Stomach (tissue), 9 donors: ENCODE data around the gene CAMSAP2. TPM values are rescaled to one million over a fixed set of nuclear protein-coding genes. Genes with fewer than 3 reads are reported as not detected.

Source experiments
- DNase-seq, 2 donors: peaks; one replicate each; pipeline versions ENCODE4 v3.0.0 to v3.0.0-alpha.2; 2013 to 2019
- H3K27ac ChIP-seq, 5 donors: fragments of 200-600 bp in 4 of 5; sonication (generic) in 4 of 5; one replicate each; pipeline ENCODE4 v1.5.1; 2013 to 2019; ENCODE audit warnings: mild to moderate bottlenecking in 1 of 5, moderate library complexity in 1 of 5
- H3K27me3 ChIP-seq, 3 donors: fragments of 200-600 bp; sonication (generic); one replicate each; pipeline ENCODE4 v1.5.1; 2017 to 2019; ENCODE audit warnings: mixed run types in 1 of 3
- H3K36me3 ChIP-seq, 4 donors: fragments of 200-600 bp; sonication (generic); 1 replicate in 3 of 4; 2 replicates in 1 of 4; pipeline ENCODE4 v1.5.1; 2016 to 2019
- H3K4me1 ChIP-seq, 4 donors: fragments of 200-600 bp; sonication (generic); one replicate each; pipeline ENCODE4 v1.5.1; 2016 to 2019
- H3K4me3 ChIP-seq, 4 donors: fragments of 200-600 bp; sonication (generic) in 3 of 4; one replicate each; pipeline ENCODE4 v1.5.1; 2016 to 2019; ENCODE audit warnings: mild to moderate bottlenecking in 1 of 4
- H3K9me3 ChIP-seq, 4 donors: fragments of 200-600 bp; sonication (generic); one replicate each; pipeline ENCODE4 v1.5.1; 2016 to 2019
- CTCF ChIP-seq, 7 experiments: fragments of 450-650 bp in 4 of 7; fragments of 200-600 bp in 3 of 7; sonication (generic) in 3 of 7; IDR thresholded peaks; one replicate each; pipeline ENCODE4 v1.5.1; 2016 to 2019; ENCODE audit warnings: antibody characterized with exemption in 7 of 7, control low read depth in 2 of 7, mild to moderate bottlenecking in 1 of 7
- EP300 ChIP-seq: sonication (generic); formaldehyde crosslinking; IDR thresholded peaks from one replicate; pipeline ENCODE4 v1.6.1; 2017; ENCODE audit warnings: antibody characterized with exemption
- POLR2A ChIP-seq, 4 donors: fragments of 450-650 bp; IDR thresholded peaks; one replicate each; pipeline ENCODE4 v1.6.1; 2016; ENCODE audit warnings: antibody characterized with exemption in 4 of 4, control low read depth in 2 of 4, mild to moderate bottlenecking in 1 of 4, moderate library complexity in 1 of 4
- POLR2AphosphoS5 ChIP-seq, 3 donors: sonication (generic); formaldehyde crosslinking; IDR thresholded peaks; one replicate each; pipeline ENCODE4 v1.6.1; 2016; ENCODE audit warnings: antibody characterized with exemption in 3 of 3
- WGBS, 5 donors: extraction: QIAGEN DNeasy Blood & Tissue Kit in 3 of 5; methylation state at CpG; one replicate each; pipeline versions ENCODE4 v1.1.5 to v1.1.7; 2013 to 2018; 5-methylcytosine and 5-hydroxymethylcytosine counted together
- intact Hi-C: fragments of 100-400 bp; cut with DNase I; formaldehyde crosslinking; loops from one replicate; pipeline ENCODE4 v1.15.1; 2023; ENCODE audit warnings: low total_unique reads
- polyA plus RNA-seq, 3 donors: library from polyadenylated mRNA; stranded (reverse); fragments of 200-250 nt; gene quantifications; one replicate each; pipeline ENCODE4 v1.2.3, GENCODE V29; 2013
- total RNA-seq, 5 donors: library from RNA; depleted of rRNA; stranded (reverse); fragments of >200 nt; gene quantifications; one replicate each; pipeline versions ENCODE4 v1.1.0 to v1.2.3, GENCODE V29; 2014 to 2016
- donor health status: healthy with polysubstance abuse.
- donor health status: Bipolar disorder and iron deficiency.
- donor health status: healthy.

Gene CAMSAP2
- total and polyA plus RNA-seq, 8 donors = 4.5 to 35.4 (median 7.5) TPM

- peak; percentile 80 to 91 for DNase-seq
- WGBS, 5 donors = 39 to 77% (median 47%) methylated on average over 10 to 15 of the region's 15 CpGs
These were observed 156.2 kb downstream of the CAMSAP2 start, which contains the start of gene INAVA for GRCh38 chr1:200894712-200895442. TSS of gene INAVA (plus strand) at chr1:200894900. CDS start at chr1:200898401, 3,501 bp downstream.

GRCh38 chr1:200895443-200895789, 156.7 kb downstream of the CAMSAP2 start:
- Histone ChIP-seq H3K27ac (peak overlapping the region; percentile 82 to 91 (median 84)), H3K9me3 (no peaks in the 10 kb centered on the region), H3K27me3 (peaks cover 0 to 17% (median 13%) of the 10 kb centered on the region in 3 donors), H3K36me3 (peaks cover 7 to 24% (median 12%) of the 10 kb centered on the region in 4 donors), H3K4me1 (peaks cover 15 to 48% (median 27%) of the 10 kb centered on the region in 4 donors), H3K4me3 (peak overlapping the region; percentile 35 to 52 (median 42))
- TF ChIP-seq EP300 (no peak), POLR2AphosphoS5 (IDR thresholded peaks at IDR 0.05) (no peak), CTCF (IDR thresholded peaks at IDR 0.05) (no peak), POLR2A (IDR thresholded peaks at IDR 0.05) (no peak)
- peak in 1 of 2 donors; percentile 67 for DNase-seq
- intact Hi-C loops = no loop called here
- 35 to 44% (median 36%) methylated on average over 4 to 8 of the region's 8 CpGs for WGBS, 5 donors

More at GRCh38 chr1:200894712-200895442, 156.2 kb downstream of the CAMSAP2 start, which contains the start of gene INAVA:
- TF ChIP-seq POLR2AphosphoS5 (IDR thresholded peaks at IDR 0.05) = peak in 2 of 3 donors; percentile 96 to 98
- TF ChIP-seq CTCF (IDR thresholded peaks at IDR 0.05) = no peak
- no peak for TF ChIP-seq EP300
- TF ChIP-seq POLR2A (IDR thresholded peaks at IDR 0.05) = peak in 1 of 4 donors; percentile 66
- intact Hi-C loops = no loop called here
- Histone ChIP-seq H3K4me3 (peak within 1 kb of the TSS; percentile 35 to 52 (median 42)), H3K4me1 (peaks cover 15 to 51% (median 25%) of the 10 kb centered on the region in 4 donors), H3K27ac (peak within 1 kb of the TSS; percentile 82 to 91 (median 84)), H3K36me3 (peaks cover 2 to 19% (median 7%) of the 10 kb centered on the region in 4 donors), H3K27me3 (peaks cover 0 to 22% (median 13%) of the 10 kb centered on the region in 3 donors), H3K9me3 (no peaks in the 10 kb centered on the region)

- peak in 1 of 2 donors; percentile 80 for DNase-seq
- peak overlapping the region; percentile 35 to 52 (median 42) for H3K4me3 ChIP-seq
These were observed 157.3 kb downstream of the CAMSAP2 start for GRCh38 chr1:200895801-200896530.

More at GRCh38 chr1:200895801-200896530, 157.3 kb downstream of the CAMSAP2 start:
- intact Hi-C loops = no loop called here
- peaks cover 10 to 30% (median 16%) of the 10 kb centered on the region in 4 donors for H3K36me3 ChIP-seq
- no peak for TF ChIP-seq CTCF (IDR thresholded peaks at IDR 0.05)
- no peak for TF ChIP-seq POLR2A (IDR thresholded peaks at IDR 0.05)
- TF ChIP-seq EP300 = no peak
- TF ChIP-seq POLR2AphosphoS5 (IDR thresholded peaks at IDR 0.05) = peak in 2 of 3 donors; percentile 28 to 65
- no peaks in the 10 kb centered on the region for H3K9me3 ChIP-seq
- H3K4me1 ChIP-seq = peaks cover 10 to 46% (median 26%) of the 10 kb centered on the region in 4 donors
- peak overlapping the region; percentile 82 to 91 (median 84) for H3K27ac ChIP-seq
- peaks cover 0 to 11% (median 8%) of the 10 kb centered on the region in 3 donors for H3K27me3 ChIP-seq
- 39 to 61% (median 44%) methylated on average over 9 of the region's 9 CpGs for WGBS, 5 donors
